Posterior vena cava (tissue), 2 donors: ENCODE data around the gene EPO. TPM values are rescaled to one million over a fixed set of nuclear protein-coding genes. Genes with fewer than 3 reads are reported as not detected.

Experiments used
- DNase-seq: peaks from one replicate; pipeline ENCODE4 v3.0.0-alpha.2; 2020; ENCODE audit warnings: low spot score
- intact Hi-C, 2 donors: fragments of 100-400 bp; cut with DNase I; formaldehyde crosslinking; loops; one replicate each; pipeline versions ENCODE4 v1.14.1 to v1.14.2; 2022 to 2023
- total RNA-seq, 2 donors: library from RNA; stranded (reverse); fragmentation: NEBNext Ultra II Directional; extraction: Animal tissue kit (Norgen Biotek cat#: 25700); gene quantifications; one replicate each; pipeline ENCODE4 v1.2.1, GENCODE V29; 2021
- donor health status: DM: yes; HTN: yes; CAD: no.
- donor health status: DM: yes; HTN: yes; CAD: no.

Gene EPO
- total RNA-seq, 2 donors from 2014 or later, result not detected

- intact Hi-C loops, result no loop called here
- DNase-seq, result no peak
Measured at GRCh38 chr7:100765250-100765649, 45.0 kb downstream of the EPO start.

- DNase-seq, result no peak
- intact Hi-C loops, result no loop called here
Measured at GRCh38 chr7:100768784-100769183, 48.5 kb downstream of the EPO start.

Other genes with a start within 250 kb of the EPO start
- 10 to 100 TPM; 25.3 to 29.1 TPM for gene TSC22D4, start 241.3 kb upstream of the EPO start, total RNA-seq
- 1 to 10 TPM in 1 of 2 donors, under 1 TPM in 1; 0.86 to 1.4 TPM for gene NYAP1, start 236.5 kb upstream of the EPO start, total RNA-seq
- gene AGFG2, start 181.3 kb upstream of the EPO start, total RNA-seq, result 10 to 100 TPM; 18.8 to 20.4 TPM
- gene SAP25, start 146.6 kb upstream of the EPO start, total RNA-seq, result 1 to 10 TPM; 2.8 to 5.0 TPM
- 10 to 100 TPM; 28.5 to 30.7 TPM for gene LRCH4, start 134.3 kb upstream of the EPO start, total RNA-seq
- under 1 TPM; 0.14 to 0.51 TPM for gene FBXO24, start 134.1 kb upstream of the EPO start, total RNA-seq
- gene PCOLCE, start 118.1 kb upstream of the EPO start, total RNA-seq, result 100 to 1,000 TPM in 1 of 2 donors, 10 to 100 TPM in 1; 79.5 to 230 TPM
- 10 to 100 TPM; 10.8 to 16.3 TPM for gene MOSPD3, start 107.9 kb upstream of the EPO start, total RNA-seq
- gene TFR2, start 78.9 kb upstream of the EPO start, total RNA-seq, result under 1 TPM; 0.57 to 0.83 TPM
- gene ACTL6B, start 64.0 kb upstream of the EPO start, total RNA-seq, result not detected
- 100 to 1,000 TPM; 173 to 199 TPM for gene GNB2, start 46.7 kb upstream of the EPO start, total RNA-seq
- 10 to 100 TPM; 23.1 to 25.8 TPM for gene GIGYF1, start 26.2 kb upstream of the EPO start, total RNA-seq
- 10 to 100 TPM; 17.1 to 23.0 TPM for gene POP7, start 14.3 kb upstream of the EPO start, total RNA-seq
- not detected for gene ZAN, start 13.1 kb downstream of the EPO start, total RNA-seq
- 10 to 100 TPM; 31.4 to 46.6 TPM for gene EPHB4, start 107.1 kb downstream of the EPO start, total RNA-seq
- gene SLC12A9, start 132.2 kb downstream of the EPO start, total RNA-seq, result 10 to 100 TPM; 15.6 to 22.8 TPM
- gene TRIP6, start 146.9 kb downstream of the EPO start, total RNA-seq, result 10 to 100 TPM; 55.7 to 58.7 TPM
- gene SRRT, start 154.6 kb downstream of the EPO start, total RNA-seq, result 10 to 100 TPM; 78.0 to 91.2 TPM
- gene UFSP1, start 169.2 kb downstream of the EPO start, total RNA-seq, result 1 to 10 TPM; 2.7 to 3.3 TPM
- gene ACHE, start 175.4 kb downstream of the EPO start, total RNA-seq, result 1 to 10 TPM; 2.8 to 9.4 TPM
- under 1 TPM; 0.52 to 0.74 TPM for gene MUC3A, start 229.1 kb downstream of the EPO start, total RNA-seq
- gene MUC12, start 249.1 kb downstream of the EPO start, total RNA-seq, result 1 to 10 TPM in 1 of 2 donors, under 1 TPM in 1; 0.62 to 1.5 TPM